HG03097 (cell line): Measurements from ENCODE around the gene MPC2.

ENCODE experiments used
- ATAC-seq: cut with Tn5 transposase; IDR thresholded peaks from one replicate; pipeline ENCODE4 v1.9.1; 2021; ENCODE audit not compliant: unreplicated experiment, low FRiP score

Gene MPC2

GRCh38 chr1:167936930-167937708, at the start of gene MPC2:
MPC2 (minus strand) TSS chr1:167937072; CDS start chr1:167935841, 1,231 bp downstream.
- no peak for ATAC-seq

DNA sequence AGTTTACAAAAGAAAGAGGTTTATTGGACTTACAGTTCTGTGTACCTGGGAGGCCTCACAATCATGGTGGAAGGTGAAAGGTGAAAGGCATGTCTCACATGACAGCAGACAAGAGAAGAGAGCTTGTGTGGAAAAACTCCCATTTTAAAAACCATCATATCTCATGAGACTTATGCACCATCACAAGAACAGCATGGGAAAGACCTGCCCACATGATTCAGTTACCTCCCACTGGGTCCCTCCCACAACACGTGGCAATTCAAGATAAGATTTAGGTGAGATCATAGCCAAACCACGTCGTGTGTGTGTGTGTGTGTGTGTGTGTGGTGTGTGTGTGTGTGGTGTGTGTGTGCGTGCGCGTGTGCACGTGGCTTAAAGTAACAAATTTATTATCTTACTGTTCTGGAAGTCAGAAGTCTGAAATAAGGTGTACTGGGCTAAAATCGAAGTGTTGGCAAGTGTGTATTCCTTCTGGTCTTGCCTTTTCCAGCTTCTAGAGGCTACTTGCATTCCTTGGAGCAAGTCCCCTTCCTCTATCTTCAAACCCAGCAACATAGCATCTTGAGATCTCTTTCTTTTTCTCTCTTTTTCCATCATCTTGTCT, 48.1 kb upstream of the MPC2 start:
- no peak for ATAC-seq

- no peak for ATAC-seq
Observed at GRCh38 chr1:167983797-167984420, 47.0 kb upstream of the MPC2 start.

DNA sequence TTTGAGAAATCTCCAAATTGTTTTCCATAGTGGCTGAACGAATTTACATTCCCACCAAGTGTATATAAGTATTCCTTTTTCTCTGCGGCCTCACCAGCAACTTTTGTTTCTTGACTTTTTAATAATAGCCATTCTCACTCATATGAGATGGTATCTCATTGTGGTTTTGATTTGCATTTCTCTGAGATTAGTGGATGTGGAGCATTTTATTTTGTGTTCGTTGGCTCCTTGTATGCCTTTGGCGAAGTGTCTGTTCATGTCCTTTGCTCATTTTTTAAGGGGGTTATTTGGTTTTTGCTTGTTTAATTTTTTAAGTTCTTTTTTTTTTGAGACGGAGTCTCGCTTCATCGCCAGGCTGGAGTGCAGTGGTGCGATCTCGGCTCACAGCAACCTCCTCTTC, 45.1 kb upstream of the MPC2 start:
- ATAC-seq, result no peak

- no peak for ATAC-seq
Observed at GRCh38 chr1:167977245-167977644, 40.4 kb upstream of the MPC2 start.

- ATAC-seq, result no peak
Observed at GRCh38 chr1:167974698-167975097, 37.8 kb upstream of the MPC2 start.

DNA sequence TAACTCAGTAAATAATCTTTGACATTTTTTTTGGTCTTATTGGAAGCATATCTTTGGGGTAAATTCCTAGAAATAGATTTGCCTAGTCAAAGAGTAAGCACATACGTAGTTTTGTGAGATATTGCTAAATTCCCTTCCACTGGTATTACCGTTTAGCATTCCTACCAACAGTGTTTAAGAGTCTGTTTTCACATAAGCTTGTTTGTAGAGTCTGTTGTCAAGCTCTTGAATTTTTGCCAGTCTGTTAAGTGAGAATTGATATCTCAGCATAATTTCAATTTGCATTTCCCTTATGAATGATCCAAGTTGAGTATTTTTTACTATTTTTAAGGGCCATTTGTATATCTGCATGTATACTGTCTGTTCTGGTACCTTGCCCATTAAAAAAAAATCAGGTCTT, 37.0 kb upstream of the MPC2 start:
- no peak for ATAC-seq

- no peak for ATAC-seq
Observed at GRCh38 chr1:167968569-167968968, 31.7 kb upstream of the MPC2 start.

- no peak for ATAC-seq
Observed at GRCh38 chr1:167966050-167966449, 29.2 kb upstream of the MPC2 start.

- ATAC-seq, result no peak
Observed at GRCh38 chr1:167964646-167965045, 27.8 kb upstream of the MPC2 start.

- ATAC-seq, result no peak
Observed at GRCh38 chr1:167957710-167958109, 20.8 kb upstream of the MPC2 start.

GRCh38 chr1:167955915-167956314, 19.0 kb upstream of the MPC2 start:
- ATAC-seq, result no peak

- ATAC-seq, result no peak
Observed at GRCh38 chr1:167950569-167950968, 13.7 kb upstream of the MPC2 start.

GRCh38 chr1:167949785-167950184, 12.9 kb upstream of the MPC2 start:
- no peak for ATAC-seq

- ATAC-seq, result no peak
Observed at GRCh38 chr1:167947733-167948132, 10.9 kb upstream of the MPC2 start.

DNA sequence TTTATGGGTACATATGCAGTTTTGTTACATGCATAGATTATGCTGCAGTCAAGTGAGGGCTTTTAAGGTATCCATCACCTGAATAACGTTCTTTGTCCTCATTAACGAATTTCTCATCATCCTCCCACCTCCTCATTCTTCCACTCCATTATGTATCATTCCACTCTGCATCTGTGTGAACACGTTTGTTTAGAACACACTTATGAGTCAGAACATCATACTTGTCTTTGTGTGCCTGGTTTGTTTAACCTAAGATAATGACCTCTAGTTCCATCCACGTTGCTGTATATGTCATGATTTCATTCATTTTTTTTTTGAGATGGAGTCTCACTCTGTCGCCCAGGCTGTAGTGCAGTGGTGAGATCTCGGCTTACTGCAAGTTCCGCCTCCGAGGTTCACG, 6.7 kb upstream of the MPC2 start:
- no peak for ATAC-seq

DNA sequence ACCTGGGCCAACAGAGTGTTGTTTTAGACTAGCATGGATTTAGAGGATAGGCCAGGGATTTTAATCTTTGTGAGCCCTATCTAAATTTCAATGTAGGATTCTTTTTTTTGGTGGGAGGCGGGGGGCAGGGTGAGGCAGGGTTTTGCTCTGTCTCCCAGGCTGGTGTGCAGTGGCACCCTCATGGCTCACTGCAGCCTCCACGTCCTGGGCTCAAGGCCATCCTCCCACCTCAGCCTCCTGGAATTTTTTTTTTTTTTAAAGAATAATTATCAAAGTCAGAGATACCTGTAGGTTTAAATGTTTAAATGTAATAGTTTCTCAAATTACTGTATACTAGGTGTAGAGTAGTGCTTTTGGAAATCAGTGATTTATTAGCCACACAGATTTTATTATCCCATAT, 3.4 kb upstream of the MPC2 start:
- no peak for ATAC-seq

DNA sequence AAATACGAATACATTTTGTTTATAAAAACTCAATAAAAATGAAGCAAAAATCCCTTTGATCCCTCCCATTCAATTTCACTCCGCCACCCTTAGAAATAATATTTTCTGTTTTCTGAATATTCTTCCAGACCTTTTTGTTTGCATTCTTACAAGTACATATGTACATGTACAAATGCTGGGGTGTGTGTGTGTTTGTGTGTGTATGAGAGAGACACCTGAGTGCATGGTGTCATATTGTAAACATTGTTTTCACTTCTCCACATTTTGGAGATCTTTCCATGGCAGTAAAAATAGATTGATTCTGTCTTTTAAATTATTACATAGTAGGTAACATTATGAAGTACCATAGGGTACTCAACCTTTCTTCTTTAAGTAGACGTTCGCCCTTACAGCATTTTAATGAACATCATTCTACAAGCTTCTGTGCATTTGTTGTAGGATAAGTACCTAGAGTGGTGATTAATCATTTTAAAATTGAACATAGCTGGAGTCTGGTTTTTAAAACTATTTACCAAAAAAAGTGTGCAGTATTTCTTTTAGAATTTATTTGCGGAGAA, 1.3 kb upstream of the MPC2 start:
- no peak for ATAC-seq

- no peak for ATAC-seq
Observed at GRCh38 chr1:167937709-167938010, 788 bp upstream of the MPC2 start.

DNA sequence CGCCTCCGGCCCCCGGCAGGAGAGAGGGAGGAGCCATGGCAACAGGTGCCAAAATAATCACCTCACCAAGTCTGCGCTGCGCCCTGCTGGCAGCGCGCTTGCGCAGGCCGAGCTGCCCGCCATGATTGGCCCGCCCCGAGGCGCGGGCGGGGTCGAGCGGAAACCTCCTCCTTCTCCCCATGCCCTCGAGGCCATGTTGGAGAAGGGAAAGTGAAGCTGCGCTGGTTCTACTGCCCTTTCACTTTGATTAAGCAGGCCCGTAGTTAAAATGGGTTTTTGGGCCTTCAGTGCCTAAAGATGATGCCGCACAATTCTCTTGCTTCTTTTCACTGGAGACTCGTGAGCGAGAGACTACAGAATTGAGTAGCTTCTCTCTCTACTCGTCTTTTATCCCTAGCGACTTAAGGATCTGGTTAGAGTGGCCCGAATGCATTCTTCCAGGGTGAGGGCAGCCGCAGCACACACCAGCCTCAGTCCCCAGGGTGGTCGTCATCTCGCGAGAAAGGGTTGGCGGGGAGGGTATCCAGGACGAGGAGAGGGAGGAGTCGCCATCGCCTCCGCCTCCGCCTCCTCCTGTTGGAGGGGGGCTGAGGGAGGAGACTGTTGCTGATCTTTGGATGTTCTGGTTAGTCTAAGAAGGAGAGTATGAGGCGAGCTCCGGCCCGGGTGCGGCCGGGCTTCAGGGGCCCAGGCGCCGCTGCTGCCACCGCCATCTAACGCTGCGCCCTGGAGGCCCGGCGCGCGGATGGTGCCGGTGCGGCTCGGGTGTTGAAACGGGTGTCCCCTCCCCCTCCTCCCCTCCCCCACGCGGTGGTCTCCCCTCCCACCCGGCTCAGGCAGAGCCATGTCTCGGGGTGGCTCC, 573 bp downstream of the MPC2 start, which contains the start of gene DCAF6:
Gene DCAF6, plus strand, starts transcription at position 616 of the 862 bp plus-strand sequence. Its CDS starts 229 bp downstream, at position 845.
- peak; percentile 74 for ATAC-seq
